Left hindlimb (tissue), 1 donor: ENCODE data around the gene KRT76.

Experiments
- DNase-seq: peaks from one replicate; pipeline ENCODE4 v3.0.0-alpha.2; 2018

Gene KRT76

GRCh38 chr12:52776913-52777395 is at the start of gene KRT76:
KRT76 (minus strand) TSS chr12:52777345; CDS start chr12:52777291, 54 bp downstream.
- DNase-seq, result no peak

GRCh38 chr12:52825961-52826360 is 48.8 kb upstream of the KRT76 start:
- no peak for DNase-seq

GRCh38 chr12:52824741-52825410 is 47.7 kb upstream of the KRT76 start:
- DNase-seq, result no peak

- DNase-seq, result no peak
Observed at GRCh38 chr12:52823761-52824450, 46.8 kb upstream of the KRT76 start.

- DNase-seq, result no peak
Observed at GRCh38 chr12:52822771-52823510, 45.8 kb upstream of the KRT76 start.

- DNase-seq, result no peak
Observed at GRCh38 chr12:52821826-52822660, 44.9 kb upstream of the KRT76 start.

GRCh38 chr12:52821071-52821730 is 44.1 kb upstream of the KRT76 start:
- DNase-seq, result no peak

- DNase-seq, result no peak
Observed at GRCh38 chr12:52820521-52820920, 43.4 kb upstream of the KRT76 start.

- no peak for DNase-seq
Observed at GRCh38 chr12:52819731-52820510, 42.8 kb upstream of the KRT76 start.

- DNase-seq, result no peak
Observed at GRCh38 chr12:52818887-52819420, 41.8 kb upstream of the KRT76 start.

GRCh38 chr12:52818388-52818787 is 41.2 kb upstream of the KRT76 start:
- no peak for DNase-seq

GRCh38 chr12:52817699-52818238 is 40.6 kb upstream of the KRT76 start:
- no peak for DNase-seq

- DNase-seq, result no peak
Observed at GRCh38 chr12:52817003-52817698, 40.0 kb upstream of the KRT76 start.

- DNase-seq, result peak; percentile 40
Observed at GRCh38 chr12:52815676-52816588, 38.8 kb upstream of the KRT76 start.

- no peak for DNase-seq
Observed at GRCh38 chr12:52815161-52815560, 38.0 kb upstream of the KRT76 start.

GRCh38 chr12:52814710-52815155 is 37.6 kb upstream of the KRT76 start:
- no peak for DNase-seq

GRCh38 chr12:52813885-52814709 is 37.0 kb upstream of the KRT76 start, which contains the start of gene KRT4:
KRT4 (minus strand) TSS chr12:52814116; CDS start chr12:52814058, 58 bp downstream.
- no peak for DNase-seq
